Measurements from ENCODE around the gene HGF.

DNA sequence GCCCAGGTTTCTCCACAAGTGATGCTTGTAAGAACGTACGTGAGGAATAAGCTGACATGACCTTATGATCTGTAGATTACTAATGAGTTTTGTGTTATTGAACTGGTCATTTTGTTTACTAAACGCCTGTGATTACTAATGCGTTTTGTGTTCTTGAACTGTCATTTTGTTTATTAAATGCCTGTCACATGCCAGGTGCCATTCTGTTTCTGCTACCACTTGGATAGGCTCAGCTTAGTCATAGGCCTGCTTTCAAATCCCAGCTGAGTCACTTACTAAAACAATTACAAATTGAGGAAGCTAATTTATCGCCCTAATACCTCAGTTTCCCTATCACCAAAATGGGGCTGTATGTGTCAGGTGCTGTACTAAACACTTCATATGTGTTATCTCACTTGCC is 4.7 kb upstream of the HGF start:
- TF ChIP-seq EZH2 (IDR thresholded peaks at IDR 0.05; ENCODE audit: insufficient read depth, low read length) = no peak
- TF ChIP-seq, protein P1, sequence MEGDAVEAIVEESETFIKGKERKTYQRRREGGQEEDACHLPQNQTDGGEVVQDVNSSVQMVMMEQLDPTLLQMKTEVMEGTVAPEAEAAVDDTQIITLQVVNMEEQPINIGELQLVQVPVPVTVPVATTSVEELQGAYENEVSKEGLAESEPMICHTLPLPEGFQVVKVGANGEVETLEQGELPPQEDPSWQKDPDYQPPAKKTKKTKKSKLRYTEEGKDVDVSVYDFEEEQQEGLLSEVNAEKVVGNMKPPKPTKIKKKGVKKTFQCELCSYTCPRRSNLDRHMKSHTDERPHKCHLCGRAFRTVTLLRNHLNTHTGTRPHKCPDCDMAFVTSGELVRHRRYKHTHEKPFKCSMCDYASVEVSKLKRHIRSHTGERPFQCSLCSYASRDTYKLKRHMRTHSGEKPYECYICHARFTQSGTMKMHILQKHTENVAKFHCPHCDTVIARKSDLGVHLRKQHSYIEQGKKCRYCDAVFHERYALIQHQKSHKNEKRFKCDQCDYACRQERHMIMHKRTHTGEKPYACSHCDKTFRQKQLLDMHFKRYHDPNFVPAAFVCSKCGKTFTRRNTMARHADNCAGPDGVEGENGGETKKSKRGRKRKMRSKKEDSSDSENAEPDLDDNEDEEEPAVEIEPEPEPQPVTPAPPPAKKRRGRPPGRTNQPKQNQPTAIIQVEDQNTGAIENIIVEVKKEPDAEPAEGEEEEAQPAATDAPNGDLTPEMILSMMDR (IDR thresholded peaks at IDR 0.05; ENCODE audit: insufficient read depth, low read depth, low read length) = no peak
